ENCODE measurements around the gene SDC3.

The SDC3 gene

GRCh38 chr1:30850607-30851006 lies 58.0 kb downstream of the SDC3 start:
- DNase-seq (ENCODE audit: low read depth, low spot score) = no peak

DNA sequence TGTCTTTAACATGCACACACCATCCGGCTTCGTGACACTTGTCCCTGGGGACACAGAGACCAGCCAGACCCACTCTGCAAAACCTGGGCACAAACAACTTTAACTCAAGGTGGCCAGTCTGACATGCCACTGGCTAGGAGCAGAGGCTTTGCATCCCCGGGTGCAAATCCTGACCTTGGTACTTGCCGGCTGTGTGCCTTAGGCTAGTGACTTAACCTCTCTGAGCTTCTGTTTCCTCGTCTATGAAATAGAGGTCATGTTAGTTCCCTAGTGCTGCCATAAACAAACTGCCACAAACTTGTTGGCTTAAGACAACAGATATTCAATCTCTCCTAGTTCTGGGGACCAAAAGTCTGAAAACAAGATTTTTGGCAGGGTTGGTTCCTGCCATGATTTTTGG lies 60.4 kb downstream of the SDC3 start:
- DNase-seq (ENCODE audit: low read depth, low spot score) = no peak

GRCh38 chr1:30847358-30847972 lies 61.1 kb downstream of the SDC3 start:
- DNase-seq (ENCODE audit: low read depth, low spot score) = no peak

GRCh38 chr1:30846587-30846986 lies 62.0 kb downstream of the SDC3 start:
- no peak for DNase-seq (ENCODE audit: low read depth, low spot score)

GRCh38 chr1:30845904-30846290 lies 62.7 kb downstream of the SDC3 start:
- DNase-seq (ENCODE audit: low read depth, low spot score) = no peak

DNA sequence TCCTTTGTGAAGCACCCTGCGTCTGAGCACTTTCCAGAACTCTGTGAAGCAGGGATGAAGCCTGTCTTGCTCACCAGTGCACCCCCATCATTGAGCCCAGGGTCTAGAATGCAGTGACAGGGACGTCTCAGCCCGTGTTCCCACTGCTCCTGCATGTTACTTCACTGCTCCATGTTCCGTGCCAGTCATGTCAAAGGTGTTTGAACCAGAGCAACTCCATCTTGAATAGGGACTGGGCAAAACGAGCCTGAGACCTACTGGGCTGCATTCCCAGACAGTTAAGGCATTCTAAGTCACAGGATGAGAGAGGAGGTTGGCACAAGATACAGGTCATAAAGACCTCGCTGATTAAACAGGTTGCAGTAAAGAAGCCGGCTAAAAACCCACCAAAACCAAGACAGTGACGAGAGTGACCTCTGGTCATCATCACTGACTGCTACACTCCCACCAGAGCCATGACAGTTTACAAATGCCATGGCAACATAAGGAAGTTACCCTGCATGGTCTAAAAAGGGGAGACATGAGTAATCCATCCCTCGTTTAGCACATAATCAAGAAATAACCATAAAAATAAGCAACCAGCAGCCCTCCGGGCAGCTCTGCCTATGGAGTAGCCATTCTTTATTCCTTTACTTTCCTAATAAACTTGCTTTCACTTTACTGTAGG lies 63.2 kb downstream of the SDC3 start:
- DNase-seq (ENCODE audit: low read depth, low spot score) = no peak

DNA sequence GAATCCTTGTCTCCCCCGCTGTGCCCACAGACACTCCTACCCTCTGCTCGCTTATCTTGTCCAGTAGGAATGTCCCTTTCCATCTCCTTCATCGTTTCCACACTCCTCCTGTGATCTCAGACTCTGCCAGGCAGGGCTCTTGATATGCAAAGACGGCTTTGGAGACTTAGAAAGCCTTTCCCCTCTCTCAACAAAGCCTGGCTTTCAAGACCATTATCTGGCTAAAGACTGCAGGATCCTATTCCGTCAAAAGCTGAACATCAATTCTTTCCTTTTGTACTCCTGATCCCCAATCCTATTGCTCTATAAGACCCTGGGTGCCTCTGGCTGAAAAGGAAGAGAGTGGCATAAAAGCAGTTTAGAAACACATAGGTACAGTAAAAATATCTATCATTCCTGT lies 63.9 kb downstream of the SDC3 start:
- no peak for DNase-seq (ENCODE audit: low read depth, low spot score)

- DNase-seq (ENCODE audit: low read depth, low spot score) = no peak
Measured at GRCh38 chr1:30842697-30843354, 65.7 kb downstream of the SDC3 start.

- DNase-seq (ENCODE audit: low read depth, low spot score) = no peak
Measured at GRCh38 chr1:30840904-30841598, 67.5 kb downstream of the SDC3 start.

- no peak for DNase-seq (ENCODE audit: low read depth, low spot score)
Measured at GRCh38 chr1:30839827-30840359, 68.7 kb downstream of the SDC3 start.

GRCh38 chr1:30838996-30839395 lies 69.6 kb downstream of the SDC3 start:
- no peak for DNase-seq (ENCODE audit: low read depth, low spot score)

DNA sequence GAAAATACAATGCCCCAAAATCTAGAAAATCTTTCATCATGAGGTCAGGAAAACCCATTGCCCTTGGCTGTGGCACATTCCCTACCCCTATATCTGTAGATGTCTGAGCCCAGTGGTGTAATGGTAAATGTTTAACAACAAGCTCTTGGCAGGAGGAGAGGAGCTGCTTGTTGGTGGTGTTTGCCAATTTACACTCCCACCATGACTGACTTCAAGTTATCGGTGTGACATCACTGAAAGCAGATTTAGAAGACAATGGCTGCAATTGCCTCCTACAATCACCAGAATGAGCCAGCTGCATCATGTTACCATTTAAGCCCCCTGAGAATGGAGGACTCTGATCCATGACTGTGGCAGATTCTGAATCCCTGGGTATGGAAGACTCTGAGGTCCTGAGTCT lies 70.9 kb downstream of the SDC3 start:
- DNase-seq (ENCODE audit: low read depth, low spot score) = no peak

- DNase-seq (ENCODE audit: low read depth, low spot score) = no peak
Measured at GRCh38 chr1:30834253-30834652, 74.3 kb downstream of the SDC3 start.

DNA sequence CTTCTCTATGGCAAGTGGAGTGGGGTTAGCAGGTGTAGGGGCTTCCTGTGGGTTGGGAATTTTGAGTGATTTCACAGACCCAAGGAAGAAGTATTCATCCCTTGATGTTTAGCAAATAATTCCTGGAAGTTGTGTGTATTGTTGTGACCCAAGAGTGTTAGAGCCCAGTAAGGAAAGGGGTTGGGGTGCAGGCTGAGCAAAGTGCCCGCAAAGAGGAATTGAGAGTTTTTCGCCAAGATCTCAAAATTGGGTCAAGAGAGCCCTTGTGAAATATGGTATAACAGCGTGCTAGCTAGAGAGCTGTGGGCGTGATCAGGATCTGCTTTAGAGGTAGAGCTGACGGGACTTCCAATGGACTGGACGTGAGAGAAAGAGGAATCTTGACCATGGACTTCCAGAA lies 78.0 kb downstream of the SDC3 start:
- no peak for DNase-seq (ENCODE audit: low read depth, low spot score)

DNA sequence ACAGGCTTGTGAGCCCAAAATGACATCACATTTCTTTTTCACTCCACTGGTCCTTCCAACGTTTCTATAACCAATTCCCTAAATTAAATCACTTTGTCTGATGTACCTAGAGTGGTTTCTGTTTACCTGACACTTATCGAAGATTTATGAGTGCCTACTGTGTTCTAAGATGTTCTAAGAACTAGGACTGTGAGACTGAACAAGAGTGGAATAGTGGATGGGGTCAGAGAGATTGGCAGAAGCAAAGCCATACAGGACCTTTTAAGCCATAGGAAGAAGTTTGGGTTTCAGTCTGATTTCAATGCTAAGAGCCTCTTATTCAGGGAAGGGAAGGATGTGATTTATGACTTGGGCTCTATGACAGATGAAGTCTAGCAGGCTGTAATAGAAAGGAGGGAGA lies 78.7 kb downstream of the SDC3 start:
- no peak for DNase-seq (ENCODE audit: low read depth, low spot score)

DNA sequence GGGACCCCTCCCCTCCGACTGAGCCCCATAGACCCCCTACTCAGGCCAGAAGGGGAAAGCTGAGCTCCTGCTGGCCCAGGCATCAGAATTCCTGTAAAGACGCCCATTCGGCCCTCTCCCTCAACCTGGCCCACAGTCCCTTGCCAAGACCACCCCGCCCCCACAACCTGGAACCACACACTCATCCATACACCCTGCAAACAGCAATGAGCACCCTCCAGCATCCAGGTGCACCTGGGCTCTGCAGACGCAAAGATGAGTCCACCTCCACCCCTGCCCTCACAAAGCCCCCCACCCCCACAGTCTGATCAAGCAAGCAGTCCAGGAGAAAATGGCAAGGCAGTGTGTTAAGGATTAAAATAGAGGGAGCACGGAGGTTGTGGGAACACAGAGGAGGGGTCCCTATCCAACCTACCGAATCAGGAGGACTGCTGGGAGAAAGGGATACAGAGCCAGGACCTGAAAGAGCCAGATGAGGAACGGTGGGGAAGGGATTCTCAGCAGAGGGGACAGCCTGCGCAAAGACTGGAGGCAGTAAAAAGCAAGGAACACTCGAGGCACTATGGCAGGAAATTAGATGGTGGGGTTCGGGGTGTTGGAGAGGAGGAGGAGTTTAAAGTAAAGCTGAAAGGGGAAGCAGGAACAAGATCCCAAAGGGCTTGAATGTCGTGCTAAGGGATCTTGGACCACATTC lies 83.7 kb downstream of the SDC3 start:
- no peak for DNase-seq (ENCODE audit: low read depth, low spot score)

DNA sequence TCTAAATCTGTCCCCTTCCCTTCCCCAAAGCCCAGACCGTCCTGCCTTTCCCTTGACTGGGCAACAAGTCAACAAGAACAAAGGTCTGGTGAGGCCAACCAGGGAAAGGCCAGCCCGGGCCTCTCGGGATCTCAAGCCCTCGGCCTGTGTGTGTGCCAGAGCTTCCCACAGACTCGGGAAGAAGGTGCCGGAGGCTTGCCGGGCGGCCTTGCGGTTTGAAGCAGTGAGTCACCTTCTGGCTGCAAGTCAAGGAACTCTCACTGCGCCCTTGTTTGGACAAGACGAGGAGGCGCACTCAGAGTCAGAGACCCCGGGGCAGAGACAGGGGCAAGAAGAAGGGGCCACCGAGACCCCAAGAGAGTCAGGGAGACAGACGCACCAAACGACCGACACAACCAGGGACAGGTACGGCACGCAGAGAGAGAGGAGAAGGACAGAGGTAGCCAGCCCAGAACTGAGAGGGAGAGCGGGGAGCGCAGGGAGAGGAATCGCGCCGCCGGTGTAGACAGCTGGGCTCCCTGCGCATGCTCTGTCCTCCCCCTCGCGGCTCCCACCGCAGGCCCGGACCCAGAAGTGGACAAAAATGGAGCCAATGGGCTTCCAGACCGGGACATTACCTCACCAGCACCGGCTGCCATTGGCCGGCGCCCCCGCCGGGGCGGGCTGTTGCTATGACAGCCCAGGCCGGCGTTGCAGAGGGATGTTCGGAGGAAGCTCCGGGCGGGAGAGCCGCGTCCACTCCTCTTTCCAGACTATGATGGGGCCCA lies 84.4 kb downstream of the SDC3 start:
- peak; percentile 7 for DNase-seq (ENCODE audit: low read depth, low spot score)

GRCh38 chr1:30823627-30823968 lies 85.0 kb downstream of the SDC3 start:
- DNase-seq (ENCODE audit: low read depth, low spot score) = no peak

DNA sequence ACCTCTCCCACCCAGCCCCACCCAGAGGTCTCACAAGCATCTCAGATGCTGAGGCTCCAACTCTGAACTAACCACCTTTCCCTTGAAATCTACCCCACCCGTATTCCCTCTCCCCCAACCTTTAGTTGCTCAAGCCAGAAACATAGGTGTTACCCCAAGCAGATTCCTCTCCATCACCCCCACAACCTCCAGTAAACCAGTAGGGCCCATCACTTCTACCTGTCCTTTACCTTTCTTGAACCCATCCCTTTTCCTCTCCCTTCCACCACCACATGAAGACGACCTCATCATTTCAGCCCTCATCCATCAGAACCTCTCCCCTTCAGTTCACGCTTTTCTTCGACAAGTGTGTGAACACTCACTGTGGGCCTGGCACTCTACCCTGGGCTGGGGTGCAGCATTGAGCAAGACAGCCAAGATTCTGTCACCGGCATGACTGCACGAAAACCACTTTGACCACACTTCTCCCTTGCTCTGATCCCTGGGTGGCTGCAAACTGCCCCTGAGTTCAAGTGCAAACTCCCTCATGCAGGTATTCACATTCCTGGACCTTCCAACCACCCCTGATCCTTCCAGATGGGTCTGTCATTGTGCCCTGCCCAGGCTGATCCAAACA lies 85.5 kb downstream of the SDC3 start:
- DNase-seq (ENCODE audit: low read depth, low spot score) = no peak

- DNase-seq (ENCODE audit: low read depth, low spot score) = no peak
Measured at GRCh38 chr1:30822006-30822405, 86.6 kb downstream of the SDC3 start.

- DNase-seq (ENCODE audit: low read depth, low spot score) = no peak
Measured at GRCh38 chr1:30820299-30820698, 88.3 kb downstream of the SDC3 start.
